CD4-positive, alpha-beta T cell treated with Interleukin-1 beta for 1 hour (primary cell): ENCODE results near the gene DPT.

Source experiments
- DNase-seq, 2 donors: peaks; one replicate each; pipeline ENCODE4 v3.0.0-alpha.2; 2020 to 2022

Gene DPT

GRCh38 chr1:168697356-168698126 is 31.5 kb downstream of the DPT start:
- DNase-seq: no peak

GRCh38 chr1:168696125-168696760 is 32.8 kb downstream of the DPT start:
- no peak for DNase-seq

- no peak for DNase-seq
Measured at GRCh38 chr1:168693872-168694238, 35.2 kb downstream of the DPT start.

- DNase-seq: no peak
Measured at GRCh38 chr1:168693197-168693871, 35.7 kb downstream of the DPT start.

- DNase-seq: no peak
Measured at GRCh38 chr1:168692472-168692871, 36.5 kb downstream of the DPT start.

GRCh38 chr1:168691541-168691940 is 37.5 kb downstream of the DPT start:
- DNase-seq: no peak

- no peak for DNase-seq
Measured at GRCh38 chr1:168689726-168690602, 39.0 kb downstream of the DPT start.

GRCh38 chr1:168689327-168689657 is 39.7 kb downstream of the DPT start:
- no peak for DNase-seq

- no peak for DNase-seq
Measured at GRCh38 chr1:168688644-168689326, 40.2 kb downstream of the DPT start.

- DNase-seq: no peak
Measured at GRCh38 chr1:168687816-168688215, 41.2 kb downstream of the DPT start.

GRCh38 chr1:168686666-168687065 is 42.3 kb downstream of the DPT start:
- no peak for DNase-seq

- no peak for DNase-seq
Measured at GRCh38 chr1:168683871-168684270, 45.1 kb downstream of the DPT start.

- no peak for DNase-seq
Measured at GRCh38 chr1:168676861-168677260, 52.1 kb downstream of the DPT start.

- no peak for DNase-seq
Measured at GRCh38 chr1:168676029-168676812, 52.8 kb downstream of the DPT start.

- no peak for DNase-seq
Measured at GRCh38 chr1:168673974-168674683, 54.9 kb downstream of the DPT start.

- no peak for DNase-seq
Measured at GRCh38 chr1:168672278-168672677, 56.7 kb downstream of the DPT start.

GRCh38 chr1:168671782-168672181 is 57.2 kb downstream of the DPT start:
- no peak for DNase-seq

- no peak for DNase-seq
Measured at GRCh38 chr1:168665975-168666374, 63.0 kb downstream of the DPT start.

GRCh38 chr1:168664069-168664834 is 64.8 kb downstream of the DPT start:
- no peak for DNase-seq

- no peak for DNase-seq
Measured at GRCh38 chr1:168656485-168656884, 72.5 kb downstream of the DPT start.
